NCI-H2107 (cell line): Measurements from ENCODE around the gene GPR17.

Experiments
- DNase-seq: peaks from one replicate; lab custom pipeline; 2025; lab: John Stamatoyannopoulos, UW

The GPR17 gene

DNA sequence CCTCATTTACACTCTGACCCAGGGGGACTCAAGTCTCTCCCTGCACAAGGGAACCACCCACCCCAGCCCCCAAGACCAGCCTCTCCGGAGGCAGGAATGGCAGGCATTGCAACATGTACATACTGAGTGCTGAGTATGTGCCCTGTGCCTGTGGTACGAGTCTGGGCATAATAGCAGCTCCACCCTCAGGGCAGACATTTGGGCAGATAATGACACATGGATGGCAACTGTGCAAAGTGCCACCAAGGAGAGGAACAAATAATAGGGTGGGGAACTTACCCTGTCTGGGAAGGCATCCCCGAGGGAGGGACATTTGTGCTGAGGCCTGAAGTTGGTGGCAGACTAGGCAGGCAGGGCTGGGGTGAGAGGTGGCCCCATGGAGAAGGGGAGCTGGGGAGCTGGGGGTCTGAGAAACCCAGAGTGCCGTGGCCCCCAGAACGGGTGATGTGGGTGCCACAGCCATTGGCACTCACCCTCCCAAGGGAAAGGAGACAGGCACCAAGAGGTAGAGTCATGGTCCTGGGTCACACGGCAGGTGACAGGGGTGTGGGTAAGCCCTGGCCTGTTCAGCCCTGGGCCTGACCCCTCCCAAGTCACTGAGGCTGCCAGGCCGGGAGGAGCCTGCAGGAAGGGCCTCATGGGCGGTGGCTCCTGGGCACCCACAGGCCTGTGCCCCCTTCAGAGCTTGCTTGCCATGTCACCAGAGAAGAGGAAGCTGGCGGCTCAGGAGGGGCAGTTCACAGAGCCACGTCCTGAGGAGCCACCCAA lies 15.7 kb upstream of the GPR17 start:
- DNase-seq, result no peak

DNA sequence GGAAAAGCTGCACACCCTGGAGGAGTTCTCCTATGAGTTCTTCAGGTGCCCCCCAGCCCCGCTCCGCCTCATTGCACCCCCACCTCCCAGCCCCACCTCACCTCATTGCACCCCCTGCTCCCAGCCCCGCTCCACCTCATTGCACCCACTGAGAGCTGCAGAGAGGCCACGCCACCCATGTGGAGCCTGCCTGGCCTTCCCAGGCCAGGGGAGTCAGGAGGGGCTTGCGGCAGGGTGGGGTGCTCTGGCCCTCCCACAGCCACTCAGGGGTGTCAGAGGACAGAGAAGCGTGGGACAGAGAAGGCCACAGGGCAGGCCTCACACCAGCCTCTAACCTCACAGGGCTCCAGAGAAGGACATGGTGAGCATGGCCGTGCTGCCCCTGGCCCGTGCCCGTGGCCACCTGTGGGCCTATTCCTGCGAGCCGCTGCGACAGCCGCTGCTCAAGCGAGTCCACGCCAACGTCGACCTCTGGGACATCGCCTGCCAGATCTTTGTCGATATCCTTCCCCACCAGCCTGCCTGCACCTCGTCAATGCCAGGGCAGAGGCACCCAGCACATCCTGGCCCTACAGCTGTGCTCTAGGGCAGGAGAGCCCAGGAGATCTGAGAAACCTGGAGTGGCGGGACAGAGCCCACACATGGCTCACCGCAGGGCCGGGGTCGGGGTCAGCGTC lies 15.0 kb upstream of the GPR17 start:
- DNase-seq, result no peak

DNA sequence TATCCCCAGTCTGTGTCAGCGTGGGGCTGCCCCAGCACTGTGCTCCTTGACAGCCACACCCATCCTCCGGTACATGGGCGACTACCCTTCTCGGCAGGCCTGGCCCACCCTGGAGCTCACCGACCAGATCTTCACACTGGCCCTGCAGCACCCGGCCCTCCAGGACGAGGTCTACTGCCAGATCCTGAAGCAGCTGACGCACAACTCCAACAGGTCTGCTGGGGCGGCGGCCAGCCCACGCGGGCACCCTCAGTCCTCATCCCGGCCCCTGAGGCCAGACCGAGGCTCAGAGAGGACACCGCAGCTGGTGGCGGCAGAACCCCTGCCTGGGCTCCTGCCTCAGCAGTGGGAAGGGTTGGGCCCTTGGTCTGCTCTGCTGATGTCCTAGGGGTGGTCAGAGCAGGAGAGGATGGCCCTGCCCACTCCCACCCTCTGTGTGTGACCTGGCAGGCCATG lies 14.4 kb upstream of the GPR17 start:
- no peak for DNase-seq

DNA sequence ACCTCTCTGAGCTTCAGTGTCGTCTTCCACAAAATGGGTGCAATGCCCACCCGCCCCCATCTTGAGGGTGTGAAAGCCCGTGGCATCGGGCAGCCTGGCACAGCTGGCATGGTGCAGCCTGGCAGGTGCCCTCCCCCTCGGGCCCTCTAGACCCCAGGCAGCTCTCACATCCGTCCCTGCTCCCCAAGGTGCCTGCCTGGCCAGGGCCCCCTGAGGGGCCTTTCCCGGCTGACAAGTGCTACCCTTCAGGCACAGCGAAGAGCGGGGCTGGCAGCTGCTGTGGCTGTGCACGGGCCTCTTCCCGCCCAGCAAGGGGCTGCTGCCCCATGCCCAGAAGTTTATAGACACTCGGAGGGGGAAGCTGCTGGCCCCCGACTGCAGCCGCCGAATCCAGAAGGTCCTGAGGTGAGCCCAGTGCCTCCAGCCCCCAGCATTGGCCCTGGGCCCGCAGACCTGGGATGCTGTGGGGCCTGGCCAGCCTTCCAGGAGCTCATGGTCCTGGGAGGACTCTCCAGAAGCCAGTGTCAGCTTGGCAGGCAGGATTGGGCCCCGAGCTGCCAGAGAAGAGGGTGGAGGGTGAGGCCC lies 13.9 kb upstream of the GPR17 start:
- no peak for DNase-seq

DNA sequence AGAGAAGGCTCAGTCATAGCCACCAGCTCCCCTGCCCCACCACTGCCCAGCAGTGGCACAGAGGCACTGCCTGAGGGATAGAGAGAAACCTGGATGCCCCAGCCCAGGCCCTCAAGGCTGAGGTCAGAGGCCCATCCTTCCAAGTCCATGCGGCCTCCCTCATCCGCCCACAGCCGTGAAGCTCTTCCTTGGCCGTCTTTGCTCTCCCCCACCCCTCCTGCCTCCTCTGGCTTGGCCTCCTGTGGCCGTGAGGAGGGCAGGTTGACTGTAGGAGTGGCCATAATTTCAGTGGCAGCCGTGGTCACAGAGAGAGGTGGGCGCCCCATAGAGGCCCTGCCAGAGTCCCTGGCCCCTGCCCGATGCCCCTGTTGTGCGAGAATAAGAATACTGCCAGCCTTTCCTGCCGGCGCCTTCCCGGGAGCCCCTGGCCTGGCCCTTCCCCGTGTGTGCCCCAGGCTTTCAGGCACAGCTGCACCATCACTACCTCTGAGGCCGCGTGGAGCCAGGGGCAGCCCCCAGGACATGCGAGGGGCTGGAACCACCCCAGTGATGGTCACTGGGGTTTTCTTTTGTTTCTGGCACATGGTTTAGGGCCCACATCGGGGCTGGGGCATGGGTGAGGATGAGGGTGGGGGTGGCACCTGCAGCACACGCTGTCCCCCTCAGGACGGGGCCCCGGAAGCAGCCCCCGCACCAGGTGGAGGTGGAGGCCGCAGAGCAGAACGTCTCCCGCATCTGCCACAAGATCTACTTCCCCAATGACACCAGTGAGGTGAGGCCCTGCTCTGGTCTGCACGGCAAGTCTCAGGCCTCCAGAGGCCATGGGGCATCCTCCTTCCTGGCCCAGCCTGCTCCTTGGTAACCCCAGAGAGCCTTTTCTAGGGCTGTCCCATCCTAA lies 13.1 kb upstream of the GPR17 start:
- DNase-seq, result no peak

DNA sequence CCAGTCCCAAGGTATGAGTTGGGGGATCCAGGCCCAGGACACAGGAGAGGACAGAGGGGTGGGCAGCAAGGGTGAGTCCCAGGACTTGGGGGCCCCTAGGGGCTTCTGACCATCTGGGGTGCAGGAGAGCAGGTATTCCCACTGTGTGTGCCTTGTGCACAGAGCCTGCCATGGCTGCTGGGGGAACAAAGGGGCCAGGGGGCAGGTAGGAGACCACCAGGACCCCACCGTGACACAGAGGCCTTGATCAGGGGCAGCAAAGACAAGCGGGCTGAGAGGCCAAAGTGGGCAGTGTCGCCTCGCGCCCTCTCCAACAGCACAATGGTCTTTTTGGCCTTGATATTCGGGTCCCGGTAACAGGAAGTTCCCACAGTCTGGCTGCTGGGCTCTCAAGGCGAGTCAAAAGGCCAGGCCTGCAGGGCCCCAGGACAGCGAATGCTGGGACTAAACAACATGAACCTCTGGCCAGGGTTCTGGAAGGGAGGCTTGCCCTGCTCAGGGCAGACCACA lies 12.3 kb upstream of the GPR17 start:
- no peak for DNase-seq

DNA sequence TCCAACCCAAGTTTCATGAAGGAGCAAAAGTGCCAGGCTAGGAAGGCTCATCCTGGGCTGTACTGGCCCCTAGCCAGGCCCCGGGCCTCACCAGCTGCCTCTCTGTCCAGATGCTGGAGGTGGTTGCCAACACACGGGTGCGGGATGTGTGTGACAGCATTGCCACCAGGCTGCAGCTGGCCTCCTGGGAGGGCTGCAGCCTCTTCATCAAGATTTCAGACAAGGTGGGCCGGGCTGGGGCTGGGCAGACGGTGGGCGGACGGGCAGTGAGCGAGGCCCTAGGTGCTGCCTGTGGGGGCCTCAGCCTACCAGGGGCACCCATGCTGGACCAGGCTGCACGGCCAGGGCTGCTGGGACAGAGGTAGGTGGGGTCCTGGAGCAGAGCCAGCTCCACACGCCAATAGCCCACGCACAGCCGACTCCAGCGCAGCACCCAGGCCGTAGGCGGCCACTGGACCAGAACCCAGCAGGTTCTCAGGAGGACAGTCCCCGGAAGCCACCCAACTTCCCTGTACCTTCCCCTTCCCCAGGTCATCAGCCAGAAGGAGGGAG lies 11.8 kb upstream of the GPR17 start:
- DNase-seq, result no peak

DNA sequence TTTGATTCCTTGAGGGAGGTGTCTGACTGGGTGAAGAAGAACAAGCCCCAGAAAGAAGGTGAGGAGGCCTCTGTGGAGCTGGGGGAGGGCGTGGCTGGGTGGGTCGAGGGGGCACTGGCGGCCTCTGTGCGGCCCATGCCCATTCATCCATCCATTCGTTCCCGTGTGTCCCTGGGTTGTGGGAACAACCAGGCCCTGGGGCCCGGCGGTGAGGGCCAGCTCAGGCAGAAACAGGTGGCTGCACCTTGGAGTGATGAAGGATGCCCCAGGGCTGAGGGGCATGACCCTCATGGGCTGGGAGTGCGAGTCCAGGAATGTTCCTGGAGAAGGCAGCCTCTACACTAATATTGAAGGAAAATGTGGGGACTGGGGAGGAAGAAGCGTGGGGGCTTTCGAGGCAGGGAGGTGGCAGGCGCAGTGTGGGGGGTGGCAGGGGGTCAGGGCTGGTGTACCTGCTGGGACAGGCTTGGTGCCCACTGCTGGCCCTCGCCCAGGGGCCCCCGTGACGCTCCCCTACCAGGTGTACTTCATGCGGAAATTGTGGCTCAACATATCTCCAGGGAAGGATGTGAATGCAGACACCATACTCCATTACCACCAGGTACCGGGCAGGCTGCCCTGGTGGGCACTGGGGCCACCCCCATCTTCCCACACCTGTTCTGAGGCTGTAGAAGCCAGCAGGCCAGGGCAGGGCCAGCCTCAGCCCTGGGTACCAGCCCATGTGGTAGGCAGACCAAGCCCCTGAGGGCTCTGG lies 11.2 kb upstream of the GPR17 start:
- DNase-seq, result no peak

DNA sequence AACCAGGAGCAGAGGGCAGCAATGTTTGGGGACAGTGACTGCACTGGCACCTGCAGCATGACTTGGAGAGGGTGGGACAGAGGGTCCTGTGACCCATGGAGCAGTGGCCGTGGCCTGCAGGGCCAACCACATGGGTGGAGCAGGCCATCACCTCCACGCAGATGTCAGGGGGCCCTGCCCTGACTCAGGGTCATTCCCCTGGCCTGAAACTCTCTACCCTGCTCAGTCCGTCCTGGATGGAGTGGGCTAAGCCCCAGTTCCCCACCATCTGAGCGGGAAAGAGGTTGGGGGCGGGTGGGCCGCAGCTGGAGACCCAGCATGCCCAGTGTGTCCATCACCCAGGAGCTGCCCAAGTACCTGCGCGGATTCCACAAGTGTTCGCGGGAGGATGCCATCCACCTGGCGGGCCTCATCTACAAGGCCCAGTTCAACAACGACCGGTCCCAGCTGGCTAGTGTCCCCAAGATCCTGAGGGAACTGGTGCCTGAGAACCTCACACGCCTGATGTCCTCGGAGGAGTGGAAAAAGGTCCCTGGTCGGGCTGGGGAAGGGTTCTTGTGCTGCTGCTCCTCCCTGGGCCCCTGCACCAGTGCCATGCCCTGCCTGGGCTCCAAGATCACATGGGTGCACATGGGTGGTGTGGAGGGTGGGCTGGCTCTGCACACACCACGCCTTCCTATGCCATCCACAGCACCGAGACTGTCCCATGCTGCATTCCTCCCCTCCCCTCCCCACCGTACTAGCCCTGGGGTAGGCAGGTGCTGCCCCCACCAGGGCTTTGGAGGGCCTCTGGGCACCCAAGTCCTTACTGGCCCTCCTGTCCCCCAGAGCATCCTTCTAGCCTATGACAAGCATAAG lies 10.3 kb upstream of the GPR17 start:
- DNase-seq, result no peak

DNA sequence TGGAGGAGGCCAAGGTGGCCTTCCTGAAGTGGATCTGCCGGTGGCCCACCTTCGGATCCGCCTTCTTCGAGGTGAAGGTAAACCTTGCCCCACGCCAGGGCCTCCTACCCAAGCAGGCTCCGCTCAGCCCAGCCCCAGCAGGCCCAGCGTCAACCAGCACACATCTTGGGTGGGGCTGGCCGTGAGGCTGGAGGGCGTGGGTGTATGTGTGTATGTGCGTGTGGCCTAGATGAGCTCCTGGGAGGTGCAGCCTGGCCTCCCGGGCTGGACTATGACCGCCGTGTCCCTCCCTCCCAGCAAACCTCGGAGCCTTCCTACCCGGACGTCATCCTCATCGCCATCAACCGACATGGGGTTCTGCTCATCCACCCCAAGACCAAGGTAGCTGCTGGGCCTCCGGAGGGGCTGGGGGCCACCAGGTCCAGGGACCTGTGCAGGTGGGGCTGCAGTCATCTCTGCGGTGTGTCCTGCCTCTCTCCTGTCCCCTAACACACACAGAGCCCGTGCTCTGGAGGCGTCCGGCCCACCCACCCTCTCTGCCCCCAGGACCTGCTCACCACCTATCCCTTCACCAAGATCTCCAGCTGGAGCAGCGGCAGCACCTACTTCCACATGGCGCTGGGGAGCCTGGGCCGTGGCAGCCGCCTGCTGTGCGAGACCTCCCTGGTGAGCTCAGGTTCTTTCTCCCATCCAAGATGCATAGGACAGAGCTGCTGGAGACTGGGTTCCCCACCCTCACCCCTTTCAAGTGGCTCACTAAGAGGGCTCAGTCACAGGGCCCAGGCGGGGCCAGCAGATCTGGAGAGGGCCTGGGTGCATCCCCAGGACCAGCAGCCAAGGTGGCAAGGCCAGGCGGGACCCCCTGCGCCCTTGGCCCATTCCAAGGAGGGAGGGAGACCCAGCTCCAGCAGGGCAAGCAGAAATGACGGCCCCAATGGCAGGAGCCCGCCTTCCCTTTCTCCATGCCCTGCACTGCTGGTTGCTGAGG lies 9.4 kb upstream of the GPR17 start:
- no peak for DNase-seq

DNA sequence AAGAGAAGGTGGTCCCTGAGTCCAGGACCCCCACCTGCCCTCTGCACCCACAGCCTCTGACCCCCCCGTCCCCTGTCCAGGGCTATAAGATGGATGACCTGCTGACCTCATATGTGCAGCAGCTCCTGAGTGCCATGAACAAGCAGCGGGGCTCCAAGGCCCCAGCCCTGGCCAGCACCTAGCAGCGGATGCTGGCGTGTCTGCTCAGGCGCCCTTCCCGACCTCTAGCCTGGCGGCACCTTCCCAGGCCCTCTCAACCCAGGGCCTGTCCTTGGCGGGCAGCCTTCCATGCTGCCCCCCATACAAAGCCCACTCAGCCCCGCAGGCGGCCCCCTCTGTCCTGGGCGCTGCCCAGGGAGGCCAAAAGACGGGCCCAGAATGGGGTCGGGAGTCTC lies 8.7 kb upstream of the GPR17 start:
- DNase-seq, result no peak

DNA sequence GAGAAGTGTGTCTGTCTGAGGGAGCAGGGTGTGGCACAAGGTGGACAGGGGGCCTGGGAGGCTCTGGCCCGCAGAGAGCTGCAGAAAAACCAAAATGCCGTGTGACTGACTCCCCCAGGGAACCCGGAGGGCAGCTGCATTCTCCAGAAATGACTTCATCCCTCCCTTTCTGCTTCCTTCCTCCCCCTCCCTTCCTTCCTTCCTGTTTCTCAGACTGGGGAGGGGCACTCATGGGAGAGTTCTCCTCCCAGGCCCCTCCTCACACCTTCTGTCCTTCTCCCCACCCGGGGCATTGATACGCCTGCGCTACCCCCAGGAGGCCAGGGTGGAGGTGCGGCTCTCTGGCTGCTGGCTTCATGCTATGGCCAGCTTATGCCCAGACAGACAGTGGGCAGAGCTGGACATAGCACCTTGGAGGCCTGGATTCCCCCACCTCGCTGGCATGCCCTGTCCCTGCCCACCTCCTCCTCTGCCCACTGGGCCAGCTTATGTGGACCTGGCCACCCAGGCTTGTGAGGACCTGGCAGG lies 8.2 kb upstream of the GPR17 start:
- no peak for DNase-seq

DNA sequence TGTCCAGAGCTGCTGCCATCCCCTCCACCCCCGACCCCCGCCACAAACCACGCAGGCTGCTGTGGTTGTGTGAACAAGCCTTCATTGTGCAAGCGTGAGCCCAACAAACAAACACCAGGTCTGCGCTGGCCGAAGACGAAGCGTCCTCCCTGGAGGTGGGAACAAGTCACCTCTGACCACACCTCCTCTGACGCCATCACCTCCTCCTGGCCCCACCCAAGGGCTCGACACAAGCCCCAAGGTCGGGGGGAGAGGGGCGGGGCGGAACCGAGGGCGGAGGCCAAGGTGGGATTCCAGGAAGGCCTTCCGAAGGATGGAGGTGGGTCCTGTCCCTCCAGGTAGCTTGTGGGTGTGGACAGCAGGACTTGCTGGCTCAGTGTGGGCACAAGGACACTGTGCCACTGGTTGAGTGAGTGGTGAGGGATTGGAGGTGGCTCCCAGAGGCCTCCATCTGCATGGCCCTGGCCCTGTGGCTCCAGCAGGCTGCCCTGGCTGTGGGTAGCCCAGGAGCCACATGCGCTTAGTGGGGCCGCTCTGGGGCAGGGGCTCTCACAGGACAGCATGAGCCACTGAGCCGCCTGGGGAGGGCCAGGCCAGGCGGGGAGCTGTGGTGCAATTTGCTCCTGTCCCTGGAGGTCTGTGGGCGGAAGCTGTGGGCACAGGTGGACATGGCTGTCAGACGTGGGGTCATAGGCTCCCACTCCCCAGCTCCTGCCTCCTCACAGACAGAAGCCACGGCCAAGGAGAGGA lies 7.4 kb upstream of the GPR17 start:
- no peak for DNase-seq

DNA sequence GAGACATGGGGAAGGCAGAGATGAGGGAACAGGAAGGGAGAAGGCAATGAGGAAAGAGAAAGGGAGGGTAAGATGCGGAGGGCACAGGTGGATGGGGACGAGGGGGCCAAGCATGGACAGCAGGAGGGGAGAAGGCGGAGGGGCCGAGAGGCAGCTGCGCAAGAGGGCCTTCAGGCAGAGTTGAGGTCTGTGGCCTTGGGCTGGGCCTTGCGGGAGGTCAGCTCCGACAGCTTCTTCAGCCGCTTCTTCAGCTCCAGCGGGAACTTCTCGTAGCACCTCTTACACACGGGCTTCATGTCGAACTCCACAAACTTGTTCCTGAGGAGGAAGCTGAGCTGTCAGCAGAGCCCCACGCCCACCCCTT lies 6.9 kb upstream of the GPR17 start:
- DNase-seq, result no peak

DNA sequence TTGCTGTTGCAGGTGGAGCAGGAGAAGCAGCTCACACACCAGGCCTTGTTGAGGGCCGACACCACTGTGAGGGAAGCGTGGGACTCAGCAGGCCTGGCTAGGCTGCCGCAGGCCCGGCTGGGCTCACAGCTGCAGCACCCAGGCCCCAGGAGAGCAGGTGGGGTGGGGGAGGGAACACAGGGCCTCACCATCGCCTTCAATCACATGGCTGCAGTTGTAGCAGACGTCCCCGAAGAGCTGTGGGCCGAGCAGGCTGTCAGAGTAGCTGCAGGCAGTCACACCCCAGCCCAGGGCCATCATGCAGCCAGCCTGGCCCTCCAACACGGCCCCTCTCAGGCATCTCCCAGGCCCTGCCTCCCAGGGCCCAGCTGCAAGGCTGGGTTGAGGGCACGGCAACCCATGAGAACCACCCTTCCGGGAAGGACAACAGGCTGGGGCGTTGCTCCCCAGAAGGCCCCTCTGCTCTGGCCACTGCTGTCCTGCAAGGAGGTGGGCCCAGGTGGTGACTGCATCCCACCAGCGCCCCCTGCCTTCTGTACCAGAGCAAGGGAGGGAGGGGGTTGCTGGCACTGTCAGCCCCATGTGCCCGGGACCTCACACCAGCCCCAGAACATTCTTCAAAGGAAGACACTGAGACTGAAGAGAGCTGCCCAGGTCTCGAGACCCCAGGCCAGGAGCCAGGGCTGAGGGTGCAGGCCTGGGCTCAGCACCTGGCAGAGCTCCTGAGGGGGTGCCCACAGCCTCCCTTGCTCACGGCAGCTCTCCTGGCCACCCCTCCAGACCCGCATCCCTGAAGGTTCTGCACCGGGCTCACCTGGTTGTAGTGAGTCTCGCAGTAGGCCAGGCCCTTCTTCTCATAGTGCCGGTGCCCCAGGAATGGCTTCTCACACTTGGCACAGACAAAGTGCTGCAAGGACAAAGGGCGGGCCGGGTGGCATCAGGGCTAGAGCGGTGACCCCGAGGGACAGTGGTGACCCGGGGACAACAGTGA lies 5.6 kb upstream of the GPR17 start:
- DNase-seq, result peak; percentile 21

DNA sequence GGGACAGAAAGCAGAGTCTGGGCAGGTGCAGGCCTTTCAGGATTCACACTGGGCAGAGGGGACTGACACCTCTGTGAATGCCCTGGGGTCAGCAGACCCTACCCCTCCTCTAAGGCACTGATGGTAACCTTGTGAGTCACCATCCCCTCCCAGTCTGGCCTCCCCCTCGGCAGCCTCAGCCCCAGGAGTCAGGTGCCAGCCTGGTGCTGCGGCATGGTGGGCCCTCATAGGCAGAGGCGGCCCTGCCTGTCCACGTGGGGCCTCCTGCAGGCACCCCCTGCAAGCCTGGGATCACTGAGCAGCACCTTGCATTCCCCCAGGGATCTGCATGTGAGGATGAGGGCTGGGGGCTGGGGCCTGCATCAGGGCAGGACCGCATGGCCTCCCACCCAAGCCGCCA lies 4.8 kb upstream of the GPR17 start:
- DNase-seq, result no peak
